CD4-positive, alpha-beta memory T cell (primary cell): ENCODE results near the gene FAHD2A. TPM values are rescaled to one million over a fixed set of nuclear protein-coding genes. Genes with fewer than 3 reads are reported as not detected.

ENCODE experiments used
- CTCF ChIA-PET: fragments of 350-600 bp; sonication (Branson Sonifier 250); formaldehyde crosslinking; loops from one replicate; lab custom pipeline; 2021; ENCODE audit warnings: inconsistent platforms; ENCODE audit not compliant: partially characterized antibody; lab: Charles Lee
- POLR2A ChIA-PET: fragments of 350-600 bp; sonication (Branson Sonifier 250); formaldehyde crosslinking; loops from one replicate; lab custom pipeline; 2021; ENCODE audit not compliant: partially characterized antibody; lab: Charles Lee
- DNase-seq, 5 donors: peaks; one replicate each; pipeline versions ENCODE4 v3.0.0 to v3.0.0-alpha.2; 2020 to 2022; ENCODE audit warnings: mixed read lengths in 1 of 5
- H3K27ac ChIP-seq: one replicate; pipeline ENCODE4 v1.7.0; 2013; ENCODE audit warnings: low read depth, low read length
- H3K27me3 ChIP-seq: 2 replicates; pipeline ENCODE4 v1.7.0; 2013; ENCODE audit warnings: mild to moderate bottlenecking, low read length, moderate library complexity; ENCODE audit not compliant: insufficient read depth
- H3K36me3 ChIP-seq: 2 replicates; pipeline ENCODE4 v1.7.0; 2013; ENCODE audit warnings: mild to moderate bottlenecking, low read length, moderate library complexity; ENCODE audit not compliant: insufficient read depth
- H3K4me1 ChIP-seq: 2 replicates; pipeline ENCODE4 v1.7.0; 2013; ENCODE audit warnings: mild to moderate bottlenecking, low read length, moderate library complexity; ENCODE audit not compliant: insufficient read depth
- H3K4me3 ChIP-seq, 2 donors: one replicate each; pipeline ENCODE4 v1.7.0; 2013; ENCODE audit warnings: low read length in 2 of 2, mild to moderate bottlenecking in 1 of 2
- H3K9me3 ChIP-seq, 2 donors: one replicate each; pipeline ENCODE4 v1.7.0; 2013; ENCODE audit warnings: low read length in 2 of 2, control low read depth in 1 of 2; ENCODE audit not compliant: control insufficient read depth in 1 of 2
- H3K27ac Mint-ChIP-seq, 7 donors: one replicate each; pipeline ENCODE4 v1.8.0; 2020 to 2021; ENCODE audit warnings: mixed read lengths in 7 of 7, mild to moderate bottlenecking in 6 of 7, inconsistent platforms in 3 of 7, moderate library complexity in 3 of 7
- H3K27me3 Mint-ChIP-seq, 2 donors: one replicate each; pipeline ENCODE4 v1.8.0; 2020 to 2021; ENCODE audit warnings: mixed read lengths in 2 of 2
- H3K36me3 Mint-ChIP-seq, 2 donors: one replicate each; pipeline ENCODE4 v1.8.0; 2020 to 2021; ENCODE audit warnings: mixed read lengths in 2 of 2, inconsistent platforms in 1 of 2, mild to moderate bottlenecking in 1 of 2
- H3K4me1 Mint-ChIP-seq, 4 donors: one replicate each; pipeline ENCODE4 v1.8.0; 2020 to 2021; ENCODE audit warnings: mixed read lengths in 4 of 4, mild to moderate bottlenecking in 1 of 4
- H3K4me3 Mint-ChIP-seq, 8 donors: one replicate each; pipeline ENCODE4 v1.8.0; 2020 to 2021; ENCODE audit warnings: mixed read lengths in 8 of 8, mild to moderate bottlenecking in 7 of 8, moderate library complexity in 6 of 8, inconsistent platforms in 3 of 8
- H3K9me3 Mint-ChIP-seq, 8 donors: one replicate each; pipeline ENCODE4 v1.8.0; 2020 to 2021; ENCODE audit warnings: mixed read lengths in 8 of 8, mild to moderate bottlenecking in 5 of 8, inconsistent platforms in 3 of 8, moderate library complexity in 1 of 8
- intact Hi-C: fragments of 100-400 bp; cut with micrococcal nuclease; formaldehyde crosslinking; loops from one replicate; pipeline ENCODE4 v1.15.1; 2023
- polyA plus RNA-seq, 2 donors: library from polyadenylated mRNA; unstranded; fragments of 300-500 nt; fragmentation: Illumina TruSeq; gene quantifications; one replicate each; pipeline ENCODE4 v1.2.3, GENCODE V29; 2021
- total RNA-seq, 2 experiments: library from RNA; stranded (reverse); gene quantifications; one replicate each; pipeline ENCODE4 v1.2.3, GENCODE V29; 2021

The FAHD2A gene
- total and polyA plus RNA-seq, 4 experiments from 2014 or later, result 16.7 to 33.9 (median 23.8) TPM

DNA sequence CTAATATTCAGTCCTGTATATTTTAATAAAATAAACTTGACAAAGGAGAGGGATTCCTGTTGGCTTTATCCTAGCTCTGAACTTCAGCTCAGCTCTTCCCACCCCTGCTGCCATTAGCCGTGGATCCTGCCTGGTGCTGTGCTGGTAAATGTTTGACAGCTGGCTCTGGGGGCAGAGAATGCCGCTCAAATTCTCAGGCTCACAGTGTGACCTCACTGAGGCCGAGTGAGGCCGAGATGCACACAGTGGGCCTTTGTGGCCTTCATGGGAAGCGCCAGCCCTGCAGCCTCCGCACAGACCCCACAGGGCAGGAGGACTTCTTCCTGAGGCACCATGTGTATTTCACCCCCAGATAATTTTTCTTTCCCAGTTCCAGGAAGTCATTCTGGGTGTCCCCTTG is 16.5 kb upstream of the FAHD2A start:
- H3K4me3 Mint-ChIP-seq, result no peak overlapping the region
- Histone ChIP-seq H3K36me3 (no peaks in the 10 kb centered on the region), H3K4me1 (no peaks in the 10 kb centered on the region), H3K4me3 (no peak overlapping the region), H3K9me3 (no peaks in the 10 kb centered on the region), H3K27me3 (no peaks in the 10 kb centered on the region), H3K27ac (no peak overlapping the region)
- peaks cover 2 to 6% of the 10 kb centered on the region in 2 donors for H3K27me3 Mint-ChIP-seq
- DNase-seq, result no peak
- no peaks in the 10 kb centered on the region for H3K9me3 Mint-ChIP-seq
- no peak overlapping the region for H3K27ac Mint-ChIP-seq
- intact Hi-C loops, result no loop called here
- H3K4me1 Mint-ChIP-seq, result peaks cover 0 to 5% (median 0%) of the 10 kb centered on the region in 4 donors
- POLR2A ChIA-PET, result no interaction called here
- CTCF ChIA-PET, result no interaction called here
- H3K36me3 Mint-ChIP-seq, result no peaks in the 10 kb centered on the region

DNA sequence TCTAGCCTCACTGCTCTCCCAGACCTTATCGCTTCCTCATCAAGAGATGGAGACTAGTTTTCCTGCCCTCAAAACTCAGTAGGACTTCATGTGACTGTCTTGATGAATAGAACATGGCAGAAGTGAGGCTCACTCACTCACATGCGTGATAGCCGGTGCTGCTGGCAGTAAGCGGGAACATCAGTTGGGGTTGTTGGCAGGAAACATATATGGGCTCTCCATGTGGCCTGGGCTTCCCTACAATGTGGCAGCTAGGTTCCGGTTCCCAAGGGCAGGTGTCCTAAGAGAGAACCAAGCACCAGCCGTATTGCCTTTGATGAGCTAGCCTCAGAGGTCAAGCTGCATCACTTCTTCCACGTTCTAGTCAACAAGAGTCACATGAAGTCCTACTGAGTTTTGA is 15.2 kb upstream of the FAHD2A start:
- H3K27ac Mint-ChIP-seq, result no peak overlapping the region
- H3K4me1 Mint-ChIP-seq, result peaks cover 0 to 5% (median 0%) of the 10 kb centered on the region in 4 donors
- no peaks in the 10 kb centered on the region for H3K36me3 Mint-ChIP-seq
- H3K27me3 ChIP-seq, result no peaks in the 10 kb centered on the region
- CTCF ChIA-PET, result interaction anchor here (1.0 to 3.3 kb wide), 2 partner anchors 8 to 15 kb away, joined by 3 to 21 read pairs; partner anchors contain the start of gene FAHD2A
- intact Hi-C loops, result no loop called here
- H3K4me3 ChIP-seq, result no peak overlapping the region
- H3K27ac ChIP-seq, result no peak overlapping the region
- no peak for DNase-seq
- H3K4me1 ChIP-seq, result no peaks in the 10 kb centered on the region
- POLR2A ChIA-PET, result no interaction called here
- H3K4me3 Mint-ChIP-seq, result no peak overlapping the region
- H3K27me3 Mint-ChIP-seq, result peaks cover 2 to 5% of the 10 kb centered on the region in 2 donors
- H3K9me3 Mint-ChIP-seq, result no peaks in the 10 kb centered on the region
- H3K9me3 ChIP-seq, result no peaks in the 10 kb centered on the region
- H3K36me3 ChIP-seq, result no peaks in the 10 kb centered on the region

DNA sequence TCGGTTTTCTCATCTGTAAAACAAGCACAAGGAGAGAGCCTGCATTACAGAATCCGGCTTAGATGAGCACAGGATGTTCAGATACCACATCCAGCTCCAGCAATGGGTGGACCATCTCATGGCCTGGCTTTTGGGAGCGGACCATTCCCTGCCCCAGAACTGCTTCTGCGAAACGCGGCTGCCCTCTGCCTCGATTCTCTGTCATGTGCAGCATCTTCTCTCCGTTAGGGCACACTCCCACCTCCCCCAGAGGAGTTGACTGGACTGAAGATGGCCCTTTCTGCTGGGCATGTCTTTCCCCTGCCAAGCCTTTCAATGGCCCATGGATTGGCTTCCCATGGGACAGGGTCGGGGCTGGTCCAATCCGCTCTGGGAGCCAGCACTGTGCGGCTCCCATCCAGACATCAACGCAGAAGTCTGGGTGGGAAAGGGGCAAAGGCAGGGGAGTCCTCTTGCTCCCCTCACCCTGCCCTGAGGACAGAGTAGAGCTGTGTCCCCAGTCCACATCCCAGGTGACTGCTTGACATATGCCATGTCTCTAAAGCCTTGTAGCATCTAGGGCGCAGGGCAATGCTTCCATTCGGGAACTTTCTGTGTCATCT is 14.3 kb upstream of the FAHD2A start:
- Histone ChIP-seq H3K9me3 (no peaks in the 10 kb centered on the region), H3K27me3 (no peaks in the 10 kb centered on the region), H3K4me1 (no peaks in the 10 kb centered on the region), H3K36me3 (no peaks in the 10 kb centered on the region), H3K4me3 (no peak overlapping the region), H3K27ac (no peak overlapping the region)
- intact Hi-C loops, result no loop called here
- Mint-ChIP-seq H3K27ac (no peak overlapping the region), H3K27me3 (peaks cover 2 to 5% of the 10 kb centered on the region in 2 donors), H3K36me3 (no peaks in the 10 kb centered on the region), H3K4me3 (no peak overlapping the region), H3K9me3 (no peaks in the 10 kb centered on the region), H3K4me1 (peaks cover 0 to 5% (median 0%) of the 10 kb centered on the region in 4 donors)
- no peak for DNase-seq
- POLR2A ChIA-PET, result no interaction called here
- CTCF ChIA-PET, result interaction anchor here (0.7 to 3.3 kb wide), 3 partner anchors 9 to 175 kb away, joined by 3 to 21 read pairs (median 3); partner anchors contain the start of gene FAHD2A

DNA sequence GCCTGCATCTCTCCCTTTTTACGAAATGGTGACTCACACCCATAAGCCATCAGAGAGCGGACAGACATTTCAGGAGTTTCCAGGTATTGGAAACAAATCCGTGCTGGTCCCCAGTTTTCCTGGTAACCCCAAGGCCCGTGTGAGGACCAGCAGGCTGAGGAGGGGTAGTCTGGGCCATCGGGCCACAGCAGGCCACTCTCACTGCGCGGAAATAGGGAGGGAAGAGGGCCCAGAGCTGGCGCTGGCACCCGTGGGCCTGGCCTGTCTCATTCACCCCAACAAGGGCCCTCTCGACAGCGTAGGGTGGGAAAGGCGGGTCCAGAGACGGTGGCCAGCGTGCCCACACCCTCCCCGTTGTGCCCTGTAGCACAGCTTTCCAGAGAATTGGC is 13.7 kb upstream of the FAHD2A start:
- no peak overlapping the region for H3K27ac Mint-ChIP-seq
- no peaks in the 10 kb centered on the region for H3K36me3 ChIP-seq
- intact Hi-C loops, result no loop called here
- ChIA-PET POLR2A (no interaction called here), CTCF (interaction anchor here (0.8 to 3.3 kb wide), 3 partner anchors 8 to 18 kb away, joined by 3 to 21 read pairs (median 4); partner anchors contain the start of gene FAHD2A)
- H3K4me1 Mint-ChIP-seq, result peaks cover 0 to 5% (median 0%) of the 10 kb centered on the region in 4 donors
- no peak overlapping the region for H3K4me3 ChIP-seq
- H3K9me3 Mint-ChIP-seq, result no peaks in the 10 kb centered on the region
- H3K27ac ChIP-seq, result no peak overlapping the region
- H3K36me3 Mint-ChIP-seq, result no peaks in the 10 kb centered on the region
- H3K9me3 ChIP-seq, result no peaks in the 10 kb centered on the region
- no peaks in the 10 kb centered on the region for H3K27me3 ChIP-seq
- no peak overlapping the region for H3K4me3 Mint-ChIP-seq
- H3K27me3 Mint-ChIP-seq, result peaks cover 2 to 5% of the 10 kb centered on the region in 2 donors
- no peak for DNase-seq
- no peaks in the 10 kb centered on the region for H3K4me1 ChIP-seq

DNA sequence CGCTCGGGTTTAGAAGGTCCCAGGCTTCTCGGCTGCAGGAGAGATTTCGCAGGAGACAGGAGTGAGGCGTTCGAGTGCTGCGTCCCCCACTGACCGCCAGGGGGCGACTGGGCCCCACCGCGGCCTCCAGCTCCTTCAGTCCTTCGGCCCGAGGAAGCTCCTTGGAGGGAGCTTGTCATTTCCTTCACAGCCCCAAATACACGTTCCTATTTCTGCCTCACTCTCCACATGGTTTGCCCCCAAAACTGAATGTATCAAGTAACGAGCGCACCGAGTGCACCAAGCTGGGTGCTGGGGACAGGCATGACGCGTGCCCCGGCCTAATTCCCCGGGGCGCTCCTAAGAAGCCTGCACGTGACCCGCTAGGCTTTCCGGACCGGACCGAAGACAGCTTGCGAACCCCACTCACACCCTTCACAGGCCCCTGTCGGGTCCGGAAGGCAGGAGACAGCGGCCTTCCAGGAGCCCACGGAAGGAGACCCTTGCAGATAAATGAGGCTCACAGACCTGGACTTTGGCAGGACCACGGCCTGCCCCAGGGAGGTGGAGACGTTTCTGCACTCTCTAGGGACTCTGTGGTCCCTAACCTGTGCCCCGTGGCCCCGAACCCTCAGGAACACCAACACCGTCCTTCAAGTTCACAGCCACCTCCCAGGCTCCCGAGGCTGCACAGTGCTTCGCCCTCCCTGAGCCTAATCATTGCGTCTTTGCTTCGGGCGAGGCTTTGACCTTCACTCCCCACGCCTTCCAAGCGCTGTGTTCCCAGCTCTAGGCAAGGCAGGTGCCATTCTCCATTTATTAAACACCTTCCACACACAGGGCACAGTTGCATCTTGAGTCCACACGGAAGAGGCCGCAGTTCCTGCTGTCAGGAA is 13.0 kb upstream of the FAHD2A start:
- CTCF ChIA-PET, result interaction anchor here (0.8 to 3.3 kb wide), 3 partner anchors 8 to 18 kb away, joined by 3 to 21 read pairs (median 4); partner anchors contain the start of gene FAHD2A
- Histone ChIP-seq H3K27ac (no peak overlapping the region), H3K4me1 (no peaks in the 10 kb centered on the region), H3K9me3 (no peaks in the 10 kb centered on the region), H3K27me3 (no peaks in the 10 kb centered on the region), H3K4me3 (no peak overlapping the region), H3K36me3 (no peaks in the 10 kb centered on the region)
- no peaks in the 10 kb centered on the region for H3K9me3 Mint-ChIP-seq
- POLR2A ChIA-PET, result no interaction called here
- peaks cover 0 to 5% (median 0%) of the 10 kb centered on the region in 4 donors for H3K4me1 Mint-ChIP-seq
- peaks cover 2 to 5% of the 10 kb centered on the region in 2 donors for H3K27me3 Mint-ChIP-seq
- no peak overlapping the region for H3K4me3 Mint-ChIP-seq
- peak in 3 of 5 donors; percentile 12 to 19 (median 19) for DNase-seq
- intact Hi-C loops, result no loop called here
- no peak overlapping the region for H3K27ac Mint-ChIP-seq
- H3K36me3 Mint-ChIP-seq, result no peaks in the 10 kb centered on the region

DNA sequence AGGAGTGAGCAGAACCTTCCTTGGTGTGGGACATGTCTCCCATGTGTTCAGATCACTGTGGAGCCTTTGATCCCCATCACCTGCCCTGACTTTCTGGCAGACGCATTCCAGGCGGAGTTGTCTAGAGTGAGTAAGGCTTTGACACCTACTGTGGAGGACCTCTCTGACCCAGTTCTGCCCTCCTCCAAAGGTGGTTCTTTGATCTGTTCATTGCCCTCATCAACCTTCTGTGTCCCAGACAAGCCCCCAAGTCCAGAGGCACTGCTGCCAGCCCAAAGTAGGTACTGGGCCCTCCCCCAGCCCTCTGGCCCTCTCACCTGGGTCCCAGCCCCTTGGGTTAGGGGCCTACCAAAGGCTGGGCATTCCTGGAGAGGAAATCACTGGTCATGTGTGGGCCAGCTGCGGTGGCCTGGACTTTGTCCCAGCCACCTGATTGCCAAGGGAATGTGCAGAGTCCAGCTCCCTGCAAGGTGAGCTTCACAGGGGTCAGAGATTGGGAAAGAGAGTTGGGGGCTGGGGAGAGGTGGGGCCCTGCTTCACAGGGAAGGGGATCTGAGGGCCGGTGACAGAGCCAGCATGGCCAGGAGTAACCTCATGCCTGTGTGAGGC is 12.1 kb upstream of the FAHD2A start:
- no peaks in the 10 kb centered on the region for H3K9me3 Mint-ChIP-seq
- Histone ChIP-seq H3K4me3 (no peak overlapping the region), H3K4me1 (no peaks in the 10 kb centered on the region), H3K36me3 (no peaks in the 10 kb centered on the region), H3K27me3 (no peaks in the 10 kb centered on the region), H3K9me3 (no peaks in the 10 kb centered on the region), H3K27ac (no peak overlapping the region)
- peaks cover 2 to 5% of the 10 kb centered on the region in 2 donors for H3K27me3 Mint-ChIP-seq
- intact Hi-C loops, result no loop called here
- ChIA-PET POLR2A (no interaction called here), CTCF (interaction anchor here (3.3 kb wide), 1 partner anchor 12 kb away, joined by 21 read pairs; the partner anchor contains the start of gene FAHD2A)
- peaks cover 0 to 5% (median 0%) of the 10 kb centered on the region in 4 donors for H3K4me1 Mint-ChIP-seq
- H3K36me3 Mint-ChIP-seq, result no peaks in the 10 kb centered on the region
- no peak overlapping the region for H3K4me3 Mint-ChIP-seq
- DNase-seq, result no peak
- H3K27ac Mint-ChIP-seq, result no peak overlapping the region

DNA sequence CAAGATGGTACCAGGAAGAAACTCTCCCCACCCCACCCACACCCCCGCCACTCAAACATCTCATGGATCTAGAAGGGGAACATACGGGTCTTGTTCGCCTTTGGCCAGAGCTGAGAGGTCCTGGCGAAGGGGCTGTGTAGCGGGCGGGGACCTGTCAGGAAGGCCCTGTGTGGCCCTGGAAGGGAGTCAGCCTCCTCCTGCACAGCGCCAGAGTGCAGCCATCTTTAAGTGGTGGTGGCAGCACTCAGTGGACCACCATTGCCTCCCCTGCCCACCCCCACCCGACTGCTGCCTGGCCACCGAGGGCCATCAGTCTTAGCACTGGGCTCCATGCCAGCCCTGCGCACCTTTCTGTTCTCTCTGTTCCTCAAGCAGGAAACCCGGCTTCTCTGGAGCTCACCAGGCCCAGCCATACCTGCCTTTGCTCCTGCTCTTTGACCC is 11.6 kb upstream of the FAHD2A start:
- POLR2A ChIA-PET, result interaction anchor here (1.4 kb wide), 1 partner anchor 11 kb away, joined by 4 read pairs; the partner anchor contains the start of gene FAHD2A

More for the DNA sequence above, 11.6 kb upstream of the FAHD2A start:
- DNase-seq, result no peak
- no peak overlapping the region for H3K4me3 Mint-ChIP-seq
- peaks cover 0 to 5% (median 0%) of the 10 kb centered on the region in 4 donors for H3K4me1 Mint-ChIP-seq
- H3K27ac ChIP-seq, result no peak overlapping the region
- H3K4me1 ChIP-seq, result no peaks in the 10 kb centered on the region
- CTCF ChIA-PET, result no interaction called here
- no peaks in the 10 kb centered on the region for H3K27me3 ChIP-seq
- no peaks in the 10 kb centered on the region for H3K9me3 ChIP-seq
- H3K36me3 Mint-ChIP-seq, result no peaks in the 10 kb centered on the region
- peaks cover 2 to 5% of the 10 kb centered on the region in 2 donors for H3K27me3 Mint-ChIP-seq
- no peak overlapping the region for H3K27ac Mint-ChIP-seq
- intact Hi-C loops, result no loop called here
- no peak overlapping the region for H3K4me3 ChIP-seq
- no peaks in the 10 kb centered on the region for H3K36me3 ChIP-seq
- H3K9me3 Mint-ChIP-seq, result no peaks in the 10 kb centered on the region
